GM19351 (cell line): Measurements from ENCODE around the gene TLR10.
"Not testable (repeated sequence)": the region's sequence is repeated elsewhere in the genome, so short reads cannot be mapped to it uniquely, and the experiment has no call there.

Experiments
- ATAC-seq: cut with Tn5 transposase; IDR thresholded peaks from one replicate; pipeline ENCODE4 v1.9.1; 2021; ENCODE audit warnings: mild to moderate bottlenecking, moderate library complexity; ENCODE audit not compliant: unreplicated experiment

Gene TLR10

GRCh38 chr4:38768968-38769394, 13.8 kb downstream of the TLR10 start:
- no peak for ATAC-seq

- not testable (repeated sequence) for ATAC-seq
Observed at GRCh38 chr4:38766940-38767339, 15.8 kb downstream of the TLR10 start.

- ATAC-seq: no peak
Observed at GRCh38 chr4:38765382-38765781, 17.4 kb downstream of the TLR10 start.

GRCh38 chr4:38764277-38764676, 18.5 kb downstream of the TLR10 start:
- ATAC-seq: no peak

GRCh38 chr4:38762560-38762959, 20.2 kb downstream of the TLR10 start:
- peak; percentile 36 for ATAC-seq

- ATAC-seq: no peak
Observed at GRCh38 chr4:38759790-38760122, 23.0 kb downstream of the TLR10 start.

GRCh38 chr4:38759113-38759789, 23.5 kb downstream of the TLR10 start:
- ATAC-seq: no peak

- no peak for ATAC-seq
Observed at GRCh38 chr4:38757945-38758600, 24.7 kb downstream of the TLR10 start.

- no peak for ATAC-seq
Observed at GRCh38 chr4:38752941-38753806, 29.6 kb downstream of the TLR10 start.

- peak; percentile 99 for ATAC-seq
Observed at GRCh38 chr4:38752372-38752940, 30.3 kb downstream of the TLR10 start.

- ATAC-seq: no peak
Observed at GRCh38 chr4:38751341-38752010, 31.3 kb downstream of the TLR10 start.

GRCh38 chr4:38749336-38749735, 33.5 kb downstream of the TLR10 start:
- ATAC-seq: no peak

- ATAC-seq: no peak
Observed at GRCh38 chr4:38747629-38748028, 35.2 kb downstream of the TLR10 start.

GRCh38 chr4:38745881-38746280, 36.9 kb downstream of the TLR10 start:
- ATAC-seq: no peak

- no peak for ATAC-seq
Observed at GRCh38 chr4:38743866-38744265, 38.9 kb downstream of the TLR10 start.

GRCh38 chr4:38740303-38740702, 42.5 kb downstream of the TLR10 start:
- no peak for ATAC-seq

GRCh38 chr4:38738940-38739803, 43.6 kb downstream of the TLR10 start:
- ATAC-seq: no peak

GRCh38 chr4:38735870-38736269, 46.9 kb downstream of the TLR10 start:
- no peak for ATAC-seq

GRCh38 chr4:38734911-38735310, 47.9 kb downstream of the TLR10 start:
- ATAC-seq: no peak

GRCh38 chr4:38734446-38734845, 48.3 kb downstream of the TLR10 start:
- ATAC-seq: no peak
